Heart right ventricle (tissue), 16 donors: Measurements from ENCODE around the gene OTUD7B. TPM values are rescaled to one million over a fixed set of nuclear protein-coding genes. Genes with fewer than 3 reads are reported as not detected.
"Not testable (repeated sequence)": the region's sequence is repeated elsewhere in the genome, so short reads cannot be mapped to it uniquely, and the experiment has no call there.

Experiments used
- ATAC-seq, 8 donors: fragments of 200-7000 bp; cut with Tn5 transposase; one replicate each; pipeline ENCODE4 v1.9.1; 2020; ENCODE audit warnings: mild to moderate bottlenecking in 8 of 8, moderate library complexity in 8 of 8, moderate number of reproducible peaks in 1 of 8
- DNase-seq, 2 donors: peaks; one replicate each; pipeline ENCODE4 v3.0.0-alpha.2; 2020
- H3K27ac ChIP-seq, 10 donors: fragments of 200-600 bp; sonication (generic) in 2 of 10; one replicate each; pipeline versions ENCODE4 v1.5.0 to v1.8.0; 2020 to 2022; ENCODE audit warnings: mild to moderate bottlenecking in 3 of 10
- H3K27me3 ChIP-seq, 7 donors: fragments of 200-600 bp; one replicate each; pipeline ENCODE4 v1.8.0; 2021 to 2022; ENCODE audit warnings: mild to moderate bottlenecking in 2 of 7
- H3K36me3 ChIP-seq, 9 donors: fragments of 200-600 bp; sonication (generic) in 1 of 9; one replicate each; pipeline versions ENCODE4 v1.5.0 to v1.8.0; 2020 to 2022; ENCODE audit warnings: mild to moderate bottlenecking in 2 of 9
- H3K4me1 ChIP-seq, 9 donors: fragments of 200-600 bp; sonication (generic) in 1 of 9; one replicate each; pipeline versions ENCODE4 v1.5.0 to v1.8.0; 2020 to 2022; ENCODE audit warnings: mild to moderate bottlenecking in 4 of 9
- H3K4me3 ChIP-seq, 10 donors: fragments of 200-600 bp; sonication (generic) in 2 of 10; one replicate each; pipeline versions ENCODE4 v1.5.0 to v1.8.0; 2020 to 2022; ENCODE audit warnings: mild to moderate bottlenecking in 7 of 10, moderate library complexity in 2 of 10
- H3K9me3 ChIP-seq, 11 donors: fragments of 200-600 bp in 10 of 11; sonication (generic) in 2 of 11; one replicate each; pipeline versions ENCODE4 v1.5.0 to v1.8.0; 2013 to 2022; ENCODE audit warnings: mild to moderate bottlenecking in 2 of 11, control low read depth in 1 of 11, moderate library complexity in 1 of 11
- CTCF ChIP-seq, 9 donors: fragments of 200-600 bp; sonication (generic) in 2 of 9; IDR thresholded peaks; one replicate each; pipeline versions ENCODE4 v1.5.0 to v1.8.0; 2021 to 2022; ENCODE audit warnings: antibody characterized with exemption in 9 of 9, mild to moderate bottlenecking in 5 of 9, moderate library complexity in 1 of 9
- WGBS, 2 donors: extraction: QIAGEN DNeasy Blood & Tissue Kit; methylation state at CpG; one replicate each; pipeline ENCODE4 v1.1.7; 2013; ENCODE audit warnings: inconsistent platforms in 1 of 2; 5-methylcytosine and 5-hydroxymethylcytosine counted together
- intact Hi-C, 10 donors: fragments of 100-400 bp; cut with DNase I; formaldehyde crosslinking; loops; one replicate each; pipeline versions ENCODE4 v1.11.1 to v1.14.2; 2022
- polyA plus RNA-seq, 2 donors: library from polyadenylated mRNA; stranded (reverse); fragments of 200-250 nt; gene quantifications; one replicate each; pipeline ENCODE4 v1.2.3, GENCODE V29; 2013
- total RNA-seq, 10 donors: library from RNA; stranded (reverse); fragmentation: NEBNext Ultra II Directional in 3 of 10; extraction: Animal tissue kit (Norgen Biotek cat#: 25700) in 3 of 10; gene quantifications; one replicate each; pipeline versions ENCODE4 v1.2.1 to v1.2.4, GENCODE V29; 2021 to 2023
- donor health status: Arrhythmogenic right ventricular cardiomyopathy.
- donor health status: ischemic (EF 13 %, LVEDD 7.1; RV severe dilation, severe dysfunction).
- donor health status: healthy with polysubstance abuse.
- donor health status: DM: no; HTN: yes; CAD: no.
- donor health status: DM: no; HTN: no; CAD: no.
- donor health status: ischemic (EF 25% LVEDD 6.9; RV normal size, moderate dysfunction).
- donor health status: ischemic (EF 25% LVEDD 5.7; RV mildly dilated, moderate dysfunction).
- donor health status: healthy.
- donor health status: DM: yes; HTN: yes; CAD: no.
- donor health status: Ischemic cardiomyopathy.
- donor health status: ischemic (EF 35%, LVEDD 5.7; RV mildly dilated, moderate dysfunction).
- donor health status: nonischemic (EF 11% LVEDD 7.7; RV severe dilation, severe dysfunction).
- donor health status: DM: yes; HTN: yes; CAD: no.
- donor health status: PGD.
- donor health status: ischemic (EF 29% LVEDD 5.4; RV normal size, mild dysfunction).
- donor health status: nonischemic (EF 23%, LVEDD 6.1; RV moderate dilation, normal function).

OTUD7B gene
- total and polyA plus RNA-seq, 12 donors: 3.1 to 34.4 (median 28.1) TPM

GRCh38 chr1:149963358-149963757 lies 47.2 kb downstream of the OTUD7B start:
- DNase-seq: no peak
- no peak for ATAC-seq
- intact Hi-C loops: loop anchor here (2.0 to 10.0 kb wide), 9 partner anchors 45 to 224 kb away; no protein-coding TSS in a partner anchor
- H3K4me3 ChIP-seq: no peak overlapping the region
- peak overlapping the region in 5 of 10 donors; percentile 4 to 70 (median 36) for H3K27ac ChIP-seq
- 62% methylated on average over 3 of the region's 3 CpGs for WGBS, 2 donors
- H3K36me3 ChIP-seq: peaks cover 0 to 89% (median 28%) of the 10 kb centered on the region in 9 donors
- H3K9me3 ChIP-seq: no peaks in the 10 kb centered on the region
- no peak for TF ChIP-seq CTCF (IDR thresholded peaks at IDR 0.05)
- H3K4me1 ChIP-seq: peaks cover 0 to 26% (median 11%) of the 10 kb centered on the region in 9 donors
- H3K27me3 ChIP-seq: peaks cover 0 to 5% (median 0%) of the 10 kb centered on the region in 7 donors

- Histone ChIP-seq H3K4me1 (peaks cover 0 to 26% (median 11%) of the 10 kb centered on the region in 9 donors), H3K36me3 (peaks cover 1 to 89% (median 35%) of the 10 kb centered on the region in 9 donors), H3K4me3 (no peak overlapping the region), H3K9me3 (peaks cover 0 to 3% (median 0%) of the 10 kb centered on the region in 11 donors), H3K27ac (peak overlapping the region in 7 of 10 donors; percentile 4 to 70 (median 37)), H3K27me3 (peaks cover 0 to 4% (median 0%) of the 10 kb centered on the region in 7 donors)
- intact Hi-C loops: loop anchor here (1.0 to 10.0 kb wide), 11 partner anchors 46 to 225 kb away; no protein-coding TSS in a partner anchor
- WGBS, 2 donors: 55% methylated on average over 2 of the region's 2 CpGs
- DNase-seq (no peak), ATAC-seq (no peak)
- TF ChIP-seq CTCF (IDR thresholded peaks at IDR 0.05): no peak
Measured at GRCh38 chr1:149962736-149963135, 47.8 kb downstream of the OTUD7B start.

GRCh38 chr1:149962039-149962647 lies 48.4 kb downstream of the OTUD7B start:
- peak in 1 of 2 donors; percentile 70 for DNase-seq
- H3K27ac ChIP-seq: peak overlapping the region in 7 of 10 donors; percentile 4 to 70 (median 37)
- peaks cover 3 to 89% (median 38%) of the 10 kb centered on the region in 9 donors for H3K36me3 ChIP-seq
- peak; percentile 85 to 91 (median 90) for ATAC-seq
- intact Hi-C loops: loop anchor here (1.0 to 10.0 kb wide), 11 partner anchors 47 to 225 kb away; no protein-coding TSS in a partner anchor
- 24 to 29% methylated on average over 3 of the region's 3 CpGs for WGBS, 2 donors
- TF ChIP-seq CTCF (IDR thresholded peaks at IDR 0.05): peak; percentile 63 to 87 (median 80)
- H3K4me3 ChIP-seq: no peak overlapping the region
- H3K27me3 ChIP-seq: peaks cover 0 to 4% (median 0%) of the 10 kb centered on the region in 7 donors
- H3K9me3 ChIP-seq: peaks cover 0 to 7% (median 0%) of the 10 kb centered on the region in 11 donors
- peaks cover 0 to 26% (median 11%) of the 10 kb centered on the region in 9 donors for H3K4me1 ChIP-seq

GRCh38 chr1:149957548-149957947 lies 53.0 kb downstream of the OTUD7B start:
- H3K27me3 ChIP-seq, H3K27ac ChIP-seq, H3K4me1 ChIP-seq, intact Hi-C loops, ATAC-seq, H3K4me3 ChIP-seq, H3K9me3 ChIP-seq, DNase-seq: not testable (repeated sequence)
- H3K36me3 ChIP-seq: peaks cover 3 to 64% (median 26%) of the 10 kb centered on the region in 9 donors
- WGBS, 2 donors: 97 to 99% methylated on average over 14 of the region's 14 CpGs

GRCh38 chr1:149949911-149950310 lies 60.6 kb downstream of the OTUD7B start:
- intact Hi-C loops: no loop called here
- TF ChIP-seq CTCF (IDR thresholded peaks at IDR 0.05): no peak
- Histone ChIP-seq H3K27ac (no peak overlapping the region), H3K9me3 (no peaks in the 10 kb centered on the region), H3K36me3 (peaks cover 0 to 74% (median 35%) of the 10 kb centered on the region in 9 donors), H3K4me1 (no peaks in the 10 kb centered on the region), H3K27me3 (no peaks in the 10 kb centered on the region), H3K4me3 (no peak overlapping the region)
- ATAC-seq (no peak), DNase-seq (no peak)
- 77 to 80% methylated on average over 6 of the region's 6 CpGs for WGBS, 2 donors
